Panc1 (cell line): ENCODE results near the gene ACTL9. TPM values are rescaled to one million over a fixed set of nuclear protein-coding genes. Genes with fewer than 3 reads are reported as not detected.

Experiments
- ATAC-seq: fragments of 200-7000 bp; cut with Tn5 transposase; 2 replicates; pipeline ENCODE4 v1.9.1; 2020; ENCODE audit warnings: mild to moderate bottlenecking, moderate library complexity
- BruUV-seq: library from RNA; stranded (reverse); fragments of 400-500 nt; replicated peaks from 2 replicates; lab custom pipeline; 2021; lab: Mats Ljungman, UMichigan
- CTCF ChIA-PET: fragments of 300-600 bp; sonication (Branson Sonifier 250); formaldehyde crosslinking; loops from one replicate; lab custom pipeline; 2022; ENCODE audit warnings: antibody characterized with exemption; lab: Charles Lee
- POLR2A ChIA-PET: fragments of 300-600 bp; sonication (Branson Sonifier 250); formaldehyde crosslinking; loops from one replicate; lab custom pipeline; 2022; ENCODE audit warnings: antibody characterized with exemption; lab: Charles Lee
- DNase-seq: peaks from one replicate; pipeline ENCODE4 v3.0.0-alpha.2; 2010; ENCODE audit warnings: low read depth, low spot score
- H3K27ac ChIP-seq: 2 replicates; pipeline ENCODE4 v1.5.1; 2011; ENCODE audit warnings: mild to moderate bottlenecking, low read length, inconsistent platforms
- H3K27me3 ChIP-seq: fragments of 200-500 bp; sonication (Bioruptor generic); 2 replicates; pipeline ENCODE4 v1.6.0; 2014; ENCODE audit warnings: low read length, inconsistent platforms; ENCODE audit not compliant: control insufficient read depth, insufficient read depth
- H3K36me3 ChIP-seq: fragments of 200-500 bp; sonication (Bioruptor generic); 2 replicates; pipeline ENCODE4 v1.5.1; 2014; ENCODE audit warnings: inconsistent platforms, mild to moderate bottlenecking, low read length, moderate library complexity; ENCODE audit not compliant: control insufficient read depth, insufficient read depth
- H3K4me1 ChIP-seq: 2 replicates; pipeline ENCODE4 v1.5.1; 2011; ENCODE audit warnings: inconsistent platforms, mild to moderate bottlenecking, low read length, moderate library complexity; ENCODE audit not compliant: control insufficient read depth, insufficient read depth
- H3K4me3 ChIP-seq, 2 experiments: 2 replicates each; pipeline ENCODE4 v1.5.1; 2011 to 2012; ENCODE audit warnings: low read depth in 2 of 2, low read length in 2 of 2, mild to moderate bottlenecking in 2 of 2, inconsistent platforms in 1 of 2, moderate library complexity in 1 of 2
- H3K9me3 ChIP-seq: fragments of 200-500 bp; sonication (Bioruptor generic); 2 replicates; pipeline ENCODE4 v1.5.1; 2014; ENCODE audit warnings: low read depth, mild to moderate bottlenecking, inconsistent platforms, low read length, moderate library complexity; ENCODE audit not compliant: control insufficient read depth, insufficient read depth
- CTCF ChIP-seq: fragments of 450-650 bp; IDR thresholded peaks from 2 replicates; pipeline ENCODE4 v1.5.1; 2017; ENCODE audit warnings: mild to moderate bottlenecking
- POLR2AphosphoS5 ChIP-seq: IDR thresholded peaks from 2 replicates; pipeline ENCODE4 v1.6.1; 2012; ENCODE audit warnings: mild to moderate bottlenecking, low read depth, low read length, moderate library complexity
- REST ChIP-seq, 2 experiments: IDR thresholded peaks; 2 replicates each; pipeline ENCODE4 v1.6.1; 2011 to 2012; ENCODE audit warnings: low read depth in 2 of 2, control low read depth in 1 of 2, low read length in 1 of 2, mild to moderate bottlenecking in 1 of 2, moderate library complexity in 1 of 2; ENCODE audit not compliant: insufficient read depth in 1 of 2
- SIN3A ChIP-seq: IDR thresholded peaks from 2 replicates; pipeline ENCODE4 v1.6.1; 2012; ENCODE audit warnings: low read depth, mild to moderate bottlenecking, low read length, moderate library complexity, borderline replicate concordance; ENCODE audit not compliant: insufficient read depth
- TCF7L2 ChIP-seq: IDR thresholded peaks from 2 replicates; pipeline ENCODE4 v1.6.1; 2011; ENCODE audit warnings: mild to moderate bottlenecking, low read depth, low read length, inconsistent platforms
- in situ Hi-C: cut with HindIII; loops from 2 replicates; pipeline ENCODE4 v1.10.0; 2016; ENCODE audit warnings: low sequenced_read_pairs, low pct_unique_long_range_greater_than_20kb
- intact Hi-C: fragments of 100-400 bp; cut with micrococcal nuclease; formaldehyde crosslinking; loops from one replicate; pipeline ENCODE4 v1.10.0; 2022; ENCODE audit not compliant: unreplicated experiment
- total RNA-seq: library from RNA; stranded (reverse); gene quantifications from one replicate; pipeline ENCODE4 v1.2.1, GENCODE V29; 2021; ENCODE audit not compliant: unreplicated experiment

ACTL9 gene
- total RNA-seq, 1 experiment from 2014 or later, result not detected

- no peak; the same call in 1 of the 2 replicates for ATAC-seq
- no peaks in the 10 kb centered on the region for H3K9me3 ChIP-seq
- no peak for DNase-seq
- TF ChIP-seq SIN3A (no peak), CTCF (no peak), TCF7L2 (no peak), POLR2AphosphoS5 (no peak), REST (IDR thresholded peaks at IDR 0.05; ENCODE audit: insufficient read depth in 1 of 2, low read depth in 2 of 2, low read length in 1 of 2) (no peak)
- no TSS peak for BruUV-seq
- H3K36me3 ChIP-seq, result no peaks in the 10 kb centered on the region
- no peaks in the 10 kb centered on the region for H3K27me3 ChIP-seq
- POLR2A ChIA-PET, result no interaction called here
- no peaks in the 10 kb centered on the region for H3K4me1 ChIP-seq
- intact Hi-C loops (no loop called here), in situ Hi-C loops (no loop called here)
- CTCF ChIA-PET, result no interaction called here
- H3K27ac ChIP-seq, result no peak overlapping the region
- no peak overlapping the region for H3K4me3 ChIP-seq
Measured at GRCh38 chr19:8702350-8702749, 3.8 kb upstream of the ACTL9 start.

GRCh38 chr19:8700956-8701355, 2.4 kb upstream of the ACTL9 start:
- TF ChIP-seq REST (IDR thresholded peaks at IDR 0.05; ENCODE audit: insufficient read depth in 1 of 2, low read depth in 2 of 2, low read length in 1 of 2) (no peak), POLR2AphosphoS5 (no peak), SIN3A (no peak), TCF7L2 (no peak), CTCF (no peak)
- ChIA-PET CTCF (no interaction called here), POLR2A (no interaction called here)
- BruUV-seq, result no TSS peak
- ATAC-seq, result no peak
- no peaks in the 10 kb centered on the region for H3K9me3 ChIP-seq
- DNase-seq, result no peak
- in situ Hi-C loops, result no loop called here
- H3K27me3 ChIP-seq, result no peaks in the 10 kb centered on the region
- H3K27ac ChIP-seq, result no peak overlapping the region
- H3K4me3 ChIP-seq, result no peak overlapping the region
- no peaks in the 10 kb centered on the region for H3K36me3 ChIP-seq
- no peaks in the 10 kb centered on the region for H3K4me1 ChIP-seq
- intact Hi-C loops, result no loop called here
